Measurements from ENCODE around the gene GRID1.
"Not testable (repeated sequence)": the region's sequence is repeated elsewhere in the genome, so short reads cannot be mapped to it uniquely, and the experiment has no call there.

GRID1 gene

GRCh38 chr10:85720931-85721590 is 645.5 kb downstream of the GRID1 start:
- no peak for DNase-seq (ENCODE audit: low spot score)

DNA sequence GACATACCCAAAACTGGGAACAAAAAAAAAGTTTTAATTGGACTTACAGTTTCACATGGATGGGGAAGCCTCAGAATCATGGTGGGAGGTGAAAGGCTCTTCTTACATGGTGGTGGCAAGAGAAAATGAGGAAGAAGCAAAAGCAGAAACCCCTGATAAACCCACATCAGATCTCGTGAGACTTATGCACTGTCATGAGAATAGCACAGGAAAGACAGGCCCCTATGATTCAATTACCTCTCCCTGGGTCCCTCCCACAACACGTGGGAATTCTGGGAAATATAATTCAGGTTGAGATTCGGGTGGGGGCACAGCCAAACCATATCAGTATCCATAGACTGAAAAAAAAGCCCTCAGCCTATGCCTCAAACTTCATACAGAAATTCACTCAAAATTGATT is 647.2 kb downstream of the GRID1 start:
- no peak for DNase-seq (ENCODE audit: low spot score)

DNA sequence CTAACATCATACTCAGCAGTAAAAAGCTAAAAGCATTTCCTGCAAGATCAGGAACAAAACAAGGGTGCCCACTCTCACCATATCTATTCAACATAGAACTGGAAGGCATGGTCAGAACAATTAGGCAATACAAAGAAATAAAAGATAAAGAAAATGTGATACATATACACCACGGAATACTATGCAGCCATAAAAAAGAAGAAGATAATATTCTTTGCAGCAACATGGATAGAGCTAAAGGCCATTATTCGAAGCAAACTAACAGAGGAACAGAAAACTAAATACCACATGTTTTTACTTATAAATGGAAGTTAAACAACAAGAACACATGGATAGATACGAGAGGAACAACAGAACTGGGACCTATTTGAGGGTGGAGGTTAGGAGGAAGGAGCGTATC is 652.7 kb downstream of the GRID1 start:
- no peak for DNase-seq (ENCODE audit: low spot score)

DNA sequence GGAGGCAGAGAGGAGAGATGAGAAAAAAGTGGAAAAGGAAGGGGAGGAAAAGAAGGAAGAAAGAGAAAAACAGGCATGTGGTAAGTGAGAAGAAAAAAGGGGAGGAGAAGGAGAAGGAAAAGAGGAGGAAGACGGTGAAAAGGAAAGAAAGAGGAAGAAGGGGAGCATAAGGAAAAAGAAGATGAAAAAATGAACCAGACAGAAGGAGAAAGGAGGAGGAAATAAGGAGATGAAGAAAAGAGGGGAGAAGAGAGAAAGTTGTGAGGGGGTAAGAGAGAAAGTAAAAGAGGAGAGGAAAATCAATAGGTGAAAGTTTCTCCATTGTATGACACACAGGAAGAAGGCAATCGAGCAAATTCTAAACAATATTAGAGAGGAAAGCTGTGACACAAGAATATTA is 663.8 kb downstream of the GRID1 start:
- no peak for DNase-seq (ENCODE audit: low spot score)

DNA sequence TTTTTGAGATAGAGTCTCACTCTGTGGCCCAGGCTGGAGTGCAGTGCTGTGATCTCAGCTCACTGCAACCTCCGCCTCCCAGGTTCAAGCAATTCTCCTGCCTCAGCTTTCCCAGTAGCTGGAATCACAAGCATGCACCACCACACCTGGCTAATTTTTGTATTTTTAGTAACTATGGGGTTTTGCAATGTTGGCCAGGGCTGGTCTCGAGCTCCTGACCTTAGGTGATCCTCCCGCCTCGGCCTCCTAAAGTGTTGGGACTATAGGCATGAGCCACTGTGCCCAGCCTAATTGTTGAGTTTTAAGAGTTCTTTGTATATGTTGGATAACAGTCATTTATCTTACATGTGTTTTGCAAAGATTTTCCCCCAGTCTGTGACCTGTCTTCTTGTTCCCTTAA is 667.5 kb downstream of the GRID1 start:
- not testable (repeated sequence) for DNase-seq (ENCODE audit: low spot score)

DNA sequence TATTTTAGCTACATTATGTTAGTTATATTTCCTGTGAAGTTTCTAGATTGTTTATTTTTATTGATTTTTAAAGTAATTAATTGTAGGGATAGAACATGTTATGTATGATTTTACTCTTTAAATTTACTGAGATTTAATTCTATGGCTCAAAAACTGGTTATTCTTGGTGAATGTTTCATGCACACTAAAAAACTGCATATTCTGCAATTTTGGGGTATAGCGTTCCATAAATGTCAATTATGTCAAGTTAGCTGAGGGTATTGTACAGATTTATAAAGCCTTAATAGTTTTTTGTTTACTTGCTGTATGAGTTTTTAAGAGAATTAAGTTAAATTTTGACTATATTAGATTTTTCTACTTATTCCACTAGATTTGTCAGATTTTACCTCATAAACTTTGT is 669.7 kb downstream of the GRID1 start:
- no peak for DNase-seq (ENCODE audit: low spot score)

DNA sequence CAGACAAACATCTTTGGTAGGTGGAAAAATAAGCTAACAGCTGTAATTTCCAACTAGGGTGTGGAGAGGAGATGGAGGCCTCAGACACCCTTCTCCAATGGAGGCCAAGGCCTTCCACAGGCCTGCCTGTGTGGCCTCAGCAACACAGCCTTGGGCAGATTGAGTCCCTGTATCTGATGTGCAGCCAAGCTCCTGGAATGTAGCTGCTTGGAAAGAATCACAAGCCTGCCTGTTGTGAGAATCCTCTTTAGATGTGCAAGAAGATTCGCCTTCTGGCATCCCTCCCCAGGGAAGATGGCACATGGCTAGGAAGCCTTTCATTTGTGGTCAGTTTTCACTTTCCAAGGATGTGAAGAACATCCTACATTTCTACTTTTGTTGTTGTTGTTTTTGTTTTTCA is 684.0 kb downstream of the GRID1 start:
- no peak for DNase-seq (ENCODE audit: low spot score)

DNA sequence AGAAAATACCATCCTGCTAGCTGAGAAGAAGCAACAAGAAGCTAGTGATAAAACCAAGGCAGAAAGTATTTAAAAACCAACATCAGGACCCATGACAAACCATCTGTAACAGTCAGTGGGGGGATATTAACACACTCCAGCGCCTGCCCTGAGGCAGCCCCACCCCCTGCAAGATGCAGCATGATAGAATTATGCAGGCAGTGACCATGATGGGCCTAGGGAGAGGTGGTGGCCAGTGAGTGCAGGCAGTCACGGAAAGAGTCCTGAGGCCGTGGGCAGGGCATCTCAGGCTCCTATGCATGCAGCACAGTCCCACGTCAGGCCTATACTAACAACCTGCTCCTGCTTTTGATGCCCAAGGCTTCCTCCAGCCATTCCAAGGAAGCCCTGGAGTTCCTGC is 686.9 kb downstream of the GRID1 start:
- no peak for DNase-seq (ENCODE audit: low spot score)

- no peak for DNase-seq (ENCODE audit: low spot score)
Observed at GRCh38 chr10:85679061-85679460, 687.5 kb downstream of the GRID1 start.

- DNase-seq (ENCODE audit: low spot score) = no peak
Observed at GRCh38 chr10:85674851-85675250, 691.7 kb downstream of the GRID1 start.

GRCh38 chr10:85673270-85673669 is 693.3 kb downstream of the GRID1 start:
- no peak for DNase-seq (ENCODE audit: low spot score)

DNA sequence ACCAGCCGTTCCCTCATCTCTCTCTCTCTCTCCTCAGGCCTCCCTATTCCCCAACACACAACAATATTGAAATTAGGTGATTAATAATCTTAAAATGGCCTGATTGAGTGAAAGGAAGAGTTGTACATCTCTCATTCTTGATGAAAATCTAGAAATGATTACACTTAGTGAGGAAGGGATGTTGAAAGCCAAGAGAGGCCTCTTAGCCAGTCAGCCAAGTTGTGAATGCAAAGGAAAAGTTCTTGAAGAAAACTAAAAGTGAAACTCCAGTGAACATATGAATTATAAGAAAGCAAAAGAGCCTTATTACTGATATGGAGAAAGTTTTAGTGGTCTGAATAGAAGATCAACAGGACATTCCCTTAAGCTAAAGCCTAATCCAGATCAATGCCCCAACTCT is 695.1 kb downstream of the GRID1 start:
- DNase-seq (ENCODE audit: low spot score) = no peak

GRCh38 chr10:85668522-85668921 is 698.1 kb downstream of the GRID1 start:
- no peak for DNase-seq (ENCODE audit: low spot score)

GRCh38 chr10:85667638-85668233 is 698.9 kb downstream of the GRID1 start:
- no peak for DNase-seq (ENCODE audit: low spot score)

GRCh38 chr10:85666987-85667386 is 699.6 kb downstream of the GRID1 start:
- no peak for DNase-seq (ENCODE audit: low spot score)

DNA sequence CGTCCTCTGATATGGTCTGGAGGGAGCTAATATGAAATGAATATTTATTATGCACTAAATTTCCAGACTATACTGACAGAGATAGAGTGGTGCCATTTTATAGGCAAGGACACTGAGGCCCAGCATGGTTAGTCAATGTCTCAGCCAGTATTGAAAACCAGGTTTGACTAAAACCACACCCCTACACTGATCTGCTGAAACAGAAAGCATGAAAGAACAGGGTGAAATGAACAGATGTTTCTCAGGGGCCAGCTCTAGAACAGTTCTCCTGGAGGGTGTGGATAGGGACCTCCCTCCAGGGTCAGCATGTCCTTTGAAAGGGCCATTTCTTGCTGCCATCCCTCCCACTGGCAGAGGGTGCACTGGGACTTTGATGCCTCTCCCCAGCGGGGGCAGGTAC is 700.5 kb downstream of the GRID1 start:
- no peak for DNase-seq (ENCODE audit: low spot score)

GRCh38 chr10:85665681-85666080 is 700.9 kb downstream of the GRID1 start:
- DNase-seq (ENCODE audit: low spot score) = no peak

- DNase-seq (ENCODE audit: low spot score) = no peak
Observed at GRCh38 chr10:85665078-85665477, 701.5 kb downstream of the GRID1 start.

DNA sequence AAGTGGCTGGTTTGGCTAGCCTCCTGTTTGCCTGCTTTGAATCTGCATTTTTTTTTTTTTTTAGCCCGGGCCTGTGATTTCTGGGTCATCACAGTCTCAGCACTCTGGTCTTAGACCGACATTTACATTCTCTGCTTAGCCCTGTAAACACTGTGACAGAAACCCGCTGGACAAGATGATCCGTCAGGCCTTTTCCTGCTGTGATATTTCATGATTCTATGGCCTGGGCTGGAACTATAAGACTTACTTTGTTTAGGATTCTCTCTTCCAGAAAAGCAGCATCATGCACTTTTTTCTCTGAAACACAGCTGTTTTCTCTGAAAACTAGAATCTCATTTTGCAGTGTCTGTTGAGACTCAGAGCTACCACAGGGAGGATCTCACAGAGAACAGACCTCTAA is 705.5 kb downstream of the GRID1 start:
- no peak for DNase-seq (ENCODE audit: low spot score)

DNA sequence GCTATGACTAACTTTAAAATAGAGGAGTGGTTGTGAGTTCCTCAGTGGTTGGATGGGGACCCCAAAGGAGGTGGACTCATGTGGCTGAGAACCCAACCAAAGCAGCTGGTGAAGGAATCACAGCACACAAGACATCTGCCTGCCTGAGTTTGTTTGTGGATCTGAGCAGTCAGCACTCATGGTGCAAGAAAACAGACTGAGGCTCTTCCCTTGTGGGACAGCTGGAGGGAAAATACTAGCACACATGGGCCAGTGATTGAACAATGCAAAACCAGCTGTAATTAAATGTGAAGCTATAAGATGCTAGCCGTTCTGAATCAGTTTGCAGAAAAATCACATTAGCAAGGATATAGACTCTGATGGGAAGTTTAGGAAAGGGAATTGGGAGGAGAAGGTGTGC is 707.3 kb downstream of the GRID1 start:
- no peak for DNase-seq (ENCODE audit: low spot score)

- no peak for DNase-seq (ENCODE audit: low spot score)
Observed at GRCh38 chr10:85658518-85658917, 708.1 kb downstream of the GRID1 start.

GRCh38 chr10:85657476-85658113 is 709.0 kb downstream of the GRID1 start:
- no peak for DNase-seq (ENCODE audit: low spot score)

DNA sequence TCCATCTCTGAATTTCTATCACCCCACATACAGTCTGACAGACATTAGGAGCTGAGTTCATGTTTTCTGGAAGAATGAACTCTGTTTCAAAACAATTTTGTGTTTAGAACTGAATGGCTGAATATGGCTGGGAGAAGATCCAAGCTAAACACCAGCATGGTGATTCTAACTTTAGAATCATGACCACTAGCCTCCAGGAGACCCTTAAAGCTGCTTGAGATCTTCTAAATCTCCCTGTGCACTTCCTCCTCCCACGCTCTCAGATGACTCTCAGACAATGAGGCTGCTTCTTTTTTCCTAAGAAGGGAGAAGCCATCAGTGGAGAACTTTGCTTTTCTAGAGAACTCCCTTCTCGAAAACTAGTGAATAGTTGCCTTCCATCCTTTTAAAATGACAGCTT is 711.2 kb downstream of the GRID1 start:
- no peak for DNase-seq (ENCODE audit: low spot score)

DNA sequence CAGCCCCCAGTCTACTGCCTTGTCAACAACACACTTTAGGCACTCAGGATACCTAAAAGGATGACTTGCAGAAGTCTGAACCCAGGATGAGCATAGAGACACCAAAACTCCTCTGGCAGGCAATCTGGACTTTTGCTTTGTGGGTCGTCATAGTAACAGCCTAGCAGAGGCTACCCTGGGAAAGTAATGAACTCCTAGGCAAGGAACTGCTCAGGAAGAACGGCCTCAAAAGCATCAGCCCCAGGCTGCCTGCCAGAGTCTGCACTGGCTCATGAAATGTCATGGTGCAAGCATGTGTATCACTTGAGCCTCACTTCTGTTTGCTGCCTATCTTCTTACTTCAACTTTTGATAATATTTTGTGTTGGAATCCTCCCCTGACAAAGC is 715.1 kb downstream of the GRID1 start:
- DNase-seq (ENCODE audit: low spot score) = no peak

All from AG08396 (cell line).